ENCODE measurements around the gene SLC25A10.
"Not testable (repeated sequence)": the region's sequence is repeated elsewhere in the genome, so short reads cannot be mapped to it uniquely, and the experiment has no call there.

Gene SLC25A10, protein sequence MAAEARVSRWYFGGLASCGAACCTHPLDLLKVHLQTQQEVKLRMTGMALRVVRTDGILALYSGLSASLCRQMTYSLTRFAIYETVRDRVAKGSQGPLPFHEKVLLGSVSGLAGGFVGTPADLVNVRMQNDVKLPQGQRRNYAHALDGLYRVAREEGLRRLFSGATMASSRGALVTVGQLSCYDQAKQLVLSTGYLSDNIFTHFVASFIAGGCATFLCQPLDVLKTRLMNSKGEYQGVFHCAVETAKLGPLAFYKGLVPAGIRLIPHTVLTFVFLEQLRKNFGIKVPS

DNA sequence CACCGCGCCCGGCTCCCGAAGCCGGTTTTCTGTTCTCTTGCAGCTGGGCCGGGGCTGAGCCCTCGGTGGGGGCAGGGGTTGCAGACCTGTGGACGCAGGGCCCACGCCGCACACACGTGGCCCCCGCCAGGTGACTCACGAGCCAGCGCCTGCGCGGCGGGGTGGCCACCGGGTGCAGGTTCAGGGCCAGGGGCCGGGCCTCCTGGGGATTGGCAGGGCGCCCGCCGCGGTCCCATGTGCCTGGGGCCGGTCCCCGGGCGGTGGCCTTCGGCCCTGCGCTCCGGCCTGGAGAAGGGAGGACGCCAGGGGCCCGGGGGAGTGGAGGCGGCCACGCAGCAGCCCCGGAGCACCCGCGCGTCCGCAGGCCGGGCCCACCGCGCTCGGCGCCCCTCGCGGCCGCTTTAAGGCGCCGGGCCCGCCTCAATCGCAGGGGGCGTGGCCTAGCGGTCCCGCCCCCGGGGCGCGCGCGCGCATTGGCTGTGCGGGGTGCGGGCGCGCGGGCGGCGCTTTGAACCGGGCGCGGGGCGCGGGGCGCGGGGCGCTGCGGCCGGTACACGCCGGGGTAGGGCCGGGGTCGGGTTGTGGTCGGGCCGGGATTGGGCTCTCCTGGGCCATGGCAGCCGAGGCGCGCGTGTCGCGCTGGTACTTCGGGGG is at the start of gene SLC25A10:
Gene SLC25A10, plus strand, starts transcription at position 471 of the 654 bp plus-strand sequence. Its CDS starts 143 bp downstream, at position 614.
- DNase-seq, result peak; percentile 80

DNA sequence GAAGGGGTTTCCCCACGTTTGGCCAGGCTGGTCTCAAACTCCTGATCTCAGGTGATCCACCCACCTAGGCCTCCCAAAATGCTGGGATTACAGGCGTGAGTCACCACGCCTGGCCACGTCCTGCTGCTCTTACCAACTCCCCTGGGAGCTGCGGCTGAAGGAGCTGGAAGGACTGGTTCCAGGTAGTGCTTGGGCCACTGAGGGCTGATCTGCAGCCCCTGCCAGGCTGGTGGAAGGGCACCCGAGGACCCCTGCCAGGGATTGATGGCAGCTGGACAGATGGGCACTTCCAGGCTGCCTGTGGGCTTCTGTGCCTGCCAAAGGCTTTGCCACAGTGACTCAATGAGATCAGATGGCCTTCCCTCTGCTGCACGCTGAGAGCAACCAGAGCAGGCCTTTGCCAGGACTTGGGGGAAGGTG is 48.0 kb upstream of the SLC25A10 start:
- no peak for DNase-seq

DNA sequence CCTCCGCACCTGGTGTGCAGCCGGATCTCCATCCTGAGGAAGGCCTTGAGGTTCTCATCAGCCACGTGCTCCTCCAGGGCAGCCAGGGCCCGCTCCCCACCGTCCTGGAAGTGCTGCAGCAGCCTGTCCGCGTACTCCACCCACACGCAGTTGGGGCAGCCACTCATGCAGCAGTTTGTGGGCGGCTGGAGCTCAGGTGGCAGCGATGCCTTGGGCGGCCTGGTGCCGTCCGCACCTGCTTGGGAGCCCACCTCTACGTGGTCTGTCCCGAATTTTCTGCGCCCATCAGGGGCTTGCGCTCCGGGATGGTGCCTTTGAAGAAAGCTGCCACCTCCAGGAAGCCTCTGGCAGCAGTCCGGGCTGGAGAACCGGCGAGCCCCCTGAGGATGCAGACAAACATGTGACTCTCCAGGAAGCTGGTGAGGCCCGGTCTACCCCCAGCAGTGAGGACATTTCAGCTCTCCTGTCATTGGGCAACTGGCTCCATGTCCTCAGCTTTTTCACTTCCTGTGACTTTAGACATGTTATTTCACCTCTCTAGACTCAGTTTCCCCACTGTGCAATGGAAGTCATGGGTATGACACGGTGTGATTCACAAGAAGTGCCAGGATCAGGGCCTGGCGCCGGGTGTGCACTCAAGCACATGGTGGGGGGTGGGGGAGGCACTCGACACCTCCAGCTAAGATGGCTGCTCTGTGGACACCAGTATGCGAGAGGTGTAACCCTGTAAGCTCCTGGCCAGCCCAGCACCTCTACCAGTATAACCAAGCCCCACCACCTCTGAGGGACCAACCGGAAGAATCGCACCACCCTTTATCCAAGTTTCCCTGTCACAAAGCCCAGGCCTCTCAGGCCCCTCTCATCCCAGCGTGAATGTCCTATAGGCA is 46.6 kb upstream of the SLC25A10 start:
- DNase-seq, result peak; percentile 63

DNA sequence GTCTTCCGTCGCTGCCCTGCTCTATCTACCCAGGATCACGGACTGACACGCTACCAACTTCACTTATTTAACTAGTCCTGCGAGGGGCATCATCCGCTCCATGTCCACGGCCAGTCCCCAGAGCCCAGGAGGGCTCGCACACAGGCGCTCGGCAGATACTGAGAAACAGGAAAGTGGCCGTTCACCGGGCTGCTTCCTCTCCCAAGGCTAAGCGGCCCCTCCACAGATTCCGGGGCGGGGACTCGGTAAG is 46.1 kb upstream of the SLC25A10 start:
- no peak for DNase-seq

DNA sequence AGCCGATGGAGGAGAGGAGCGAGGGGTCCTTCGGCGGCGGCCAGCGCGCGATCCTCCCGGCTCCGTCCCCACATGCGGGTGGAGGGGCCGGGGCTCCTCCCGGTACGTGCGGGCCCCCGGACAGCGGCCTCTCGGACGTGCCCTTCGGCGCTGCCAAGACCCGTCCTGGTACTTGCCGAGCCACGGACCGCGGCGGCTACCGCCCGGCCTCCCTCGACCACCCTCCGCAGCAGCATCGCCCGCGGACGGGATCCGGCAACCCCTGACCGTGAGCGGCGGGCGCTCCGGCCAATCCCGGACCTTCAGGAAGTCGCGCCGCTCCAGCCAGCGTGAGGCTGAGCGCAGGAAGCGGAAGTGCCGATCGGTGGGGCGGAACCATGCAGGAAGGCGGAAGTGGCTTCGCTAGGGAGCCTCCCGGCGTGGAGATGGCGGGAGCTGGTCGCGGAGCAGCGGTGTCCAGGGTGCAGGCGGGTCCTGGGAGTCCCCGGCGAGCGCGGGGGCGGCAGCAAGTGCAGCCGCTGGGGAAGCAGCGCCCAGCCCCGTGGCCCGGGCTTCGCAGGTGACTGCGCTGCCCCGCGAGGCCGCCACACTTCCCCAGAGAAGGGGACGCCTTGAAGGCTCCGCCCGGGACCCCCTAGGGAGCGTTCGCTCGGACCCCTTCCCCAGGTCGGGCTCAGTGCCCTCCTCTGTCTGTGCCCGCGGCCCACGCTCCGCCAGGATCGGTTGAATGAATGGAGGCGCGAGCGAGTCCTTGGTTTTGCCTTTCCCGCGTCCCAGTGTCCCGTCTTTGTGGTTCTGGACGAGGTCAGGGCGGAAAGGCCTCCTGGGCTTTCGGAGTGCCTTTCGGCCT is 45.5 kb upstream of the SLC25A10 start, which contains the start of the genes CCDC137 and OXLD1:
Gene CCDC137, plus strand, starts transcription at position 396 of the 850 bp plus-strand sequence. Its CDS starts 30 bp downstream, at position 426.
Gene OXLD1, minus strand, starts transcription at position 264 of the 850 bp plus-strand sequence. Its CDS starts 28 bp downstream, at position 236.
- peak; percentile 93 for DNase-seq

DNA sequence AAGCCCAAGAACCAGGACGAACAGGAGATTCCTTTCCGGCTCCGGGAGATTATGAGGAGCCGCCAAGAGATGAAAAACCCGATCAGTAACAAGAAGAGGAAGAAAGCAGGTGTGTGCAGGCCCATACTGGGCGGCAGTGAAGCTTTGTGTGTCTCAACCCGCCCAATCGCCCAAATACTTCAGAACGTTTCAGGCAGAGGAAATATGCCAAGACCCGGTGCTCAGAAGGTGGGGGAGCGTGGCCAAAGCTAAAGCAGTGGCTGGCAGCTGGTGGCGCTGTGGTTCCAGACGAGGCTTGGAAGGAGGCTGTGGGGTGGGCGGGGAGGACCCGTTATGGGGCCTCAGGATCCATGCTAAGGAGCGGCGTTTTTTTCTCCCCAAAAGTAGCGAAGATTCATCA is 44.3 kb upstream of the SLC25A10 start:
- DNase-seq, result no peak

DNA sequence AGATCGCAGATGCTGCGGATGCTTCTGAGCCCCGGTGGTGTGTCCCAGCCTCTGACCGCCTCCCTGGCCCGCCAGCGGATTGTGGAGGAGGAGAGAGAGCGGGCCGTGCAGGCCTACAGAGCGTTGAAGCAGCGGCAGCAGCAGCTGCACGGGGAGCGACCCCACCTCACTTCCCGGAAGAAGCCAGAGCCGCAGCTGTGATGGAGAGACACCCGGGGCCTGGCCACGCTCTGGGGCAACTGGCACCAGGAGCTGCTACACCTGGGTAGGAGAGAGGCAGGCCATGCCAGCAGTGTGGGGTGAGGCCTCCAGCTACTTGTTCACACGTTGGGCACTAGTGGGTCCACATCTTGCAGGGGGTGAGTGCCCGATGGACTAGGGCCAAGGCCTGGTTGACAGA is 39.6 kb upstream of the SLC25A10 start:
- no peak for DNase-seq

DNA sequence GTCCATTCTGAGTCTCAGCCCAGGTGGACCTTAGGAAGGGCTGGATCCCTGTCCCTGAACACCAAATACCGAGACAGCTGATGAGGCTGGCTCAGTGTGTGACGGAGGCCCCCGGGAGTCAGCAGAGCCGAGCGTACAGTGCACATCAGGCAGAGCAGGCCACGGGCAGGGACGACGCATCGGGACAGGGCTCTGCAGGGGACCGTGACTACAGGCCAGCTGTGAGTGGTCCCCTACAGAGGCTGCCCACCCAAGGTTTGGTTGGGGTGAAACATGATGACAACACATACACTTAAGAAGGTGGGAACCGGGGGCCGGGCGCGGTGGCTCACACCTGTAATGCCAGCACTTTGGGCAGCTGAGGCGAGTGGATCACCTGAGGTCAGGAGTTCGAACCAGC is 39.1 kb upstream of the SLC25A10 start:
- no peak for DNase-seq

DNA sequence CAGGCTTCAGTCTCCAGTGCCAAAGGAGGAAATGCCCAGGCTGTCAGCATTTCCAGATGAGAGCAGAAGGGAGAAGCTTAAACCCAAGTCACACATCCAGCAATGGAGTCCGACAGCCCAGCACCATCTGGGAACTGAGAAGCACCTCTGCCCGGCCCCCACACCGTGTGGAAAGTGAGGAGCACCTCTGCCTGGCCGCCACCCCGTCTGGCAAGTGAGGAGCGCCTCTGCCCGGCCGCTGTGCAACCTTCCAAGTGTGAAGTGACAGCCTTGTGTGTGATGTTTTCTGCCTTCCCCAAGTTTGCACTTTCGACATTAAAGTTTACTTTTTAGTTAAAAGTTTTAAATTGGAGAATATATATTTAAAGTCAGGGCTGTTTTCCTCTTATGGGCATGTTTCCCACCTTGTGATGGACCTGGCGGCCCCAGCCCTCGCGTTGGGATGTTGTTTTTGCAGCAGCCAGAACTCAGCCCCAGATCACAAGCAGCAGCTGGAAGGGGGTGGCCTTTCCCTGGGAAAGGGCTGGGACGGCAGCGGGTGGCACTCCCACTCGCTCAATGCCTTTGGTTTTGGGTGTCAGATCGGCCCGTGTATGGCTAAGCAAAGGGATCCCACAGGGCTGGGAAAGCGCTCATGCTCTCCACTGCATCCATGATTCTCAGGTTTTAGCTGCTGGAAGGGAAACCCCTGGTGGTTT is 38.4 kb upstream of the SLC25A10 start:
- no peak for DNase-seq

DNA sequence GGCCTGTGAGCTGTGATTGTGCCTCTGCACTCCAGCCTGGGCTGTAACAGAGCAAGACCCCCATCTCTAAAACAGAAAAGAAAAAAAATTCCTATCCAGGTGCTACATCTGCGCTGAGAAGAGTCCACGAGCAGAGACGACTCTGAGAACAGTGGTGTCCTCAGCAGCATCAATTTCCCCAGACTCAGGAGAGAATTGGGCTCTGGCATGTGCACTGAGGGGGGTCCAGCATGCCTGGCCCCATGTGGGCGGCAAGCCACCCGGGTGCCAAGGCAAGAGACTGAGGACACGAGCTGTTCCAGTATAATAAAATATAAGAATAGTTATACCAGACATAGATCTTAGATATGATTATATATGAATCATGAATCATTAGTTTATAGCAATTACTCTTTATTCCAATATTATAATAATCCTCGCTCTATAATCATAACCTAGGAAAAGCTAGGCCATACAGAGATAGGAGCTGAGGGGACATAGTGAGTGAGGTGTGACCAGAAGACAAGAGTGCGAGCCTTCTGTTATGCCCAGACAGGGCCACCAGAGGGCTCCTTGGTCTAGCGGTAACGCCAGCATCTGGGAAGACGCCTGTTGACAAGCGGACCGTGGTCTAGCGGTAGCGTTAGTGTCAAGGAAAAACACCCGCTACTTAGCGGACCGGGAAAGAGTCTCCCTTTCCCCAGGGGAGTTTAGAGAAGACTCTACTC is 36.4 kb upstream of the SLC25A10 start:
- DNase-seq, result not testable (repeated sequence)

DNA sequence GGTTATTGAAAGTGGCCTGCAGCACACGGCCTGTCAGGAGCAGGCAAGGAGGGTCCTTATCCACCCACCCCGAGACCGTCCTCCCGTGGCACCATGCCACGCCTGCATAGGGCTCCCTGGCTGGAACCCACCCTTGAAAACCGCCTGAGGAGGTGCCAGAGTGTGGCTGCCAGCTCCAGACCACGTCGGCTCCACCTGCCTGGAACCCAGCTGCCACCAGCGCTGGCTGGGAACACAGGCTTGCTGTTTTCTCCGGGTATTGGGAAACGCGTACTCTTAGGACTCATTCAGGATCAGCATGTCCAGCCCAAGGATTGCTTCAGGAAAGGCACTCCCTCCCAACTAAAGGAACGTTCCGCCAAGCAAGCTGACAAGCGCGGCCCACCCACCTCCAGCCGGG is 35.2 kb upstream of the SLC25A10 start:
- no peak for DNase-seq

DNA sequence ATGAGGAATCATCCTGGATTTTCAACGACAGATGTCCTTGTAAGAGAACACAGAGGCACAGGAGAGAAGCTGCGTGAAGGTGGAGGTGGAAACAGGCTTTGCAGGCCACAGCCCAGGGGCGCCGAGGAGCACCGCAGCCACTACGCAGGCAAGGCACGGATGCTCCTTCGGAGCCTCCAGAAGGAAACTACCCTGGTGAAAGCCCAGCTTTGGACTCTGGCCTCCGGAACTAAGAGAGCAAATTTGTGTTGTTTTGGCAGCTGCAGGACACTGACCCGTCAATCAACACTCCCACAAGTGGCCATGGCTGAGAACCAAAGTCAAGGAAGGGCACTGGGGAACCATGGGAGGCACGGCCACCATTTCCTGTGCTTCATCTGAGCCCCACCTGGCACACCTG is 31.9 kb upstream of the SLC25A10 start:
- no peak for DNase-seq

DNA sequence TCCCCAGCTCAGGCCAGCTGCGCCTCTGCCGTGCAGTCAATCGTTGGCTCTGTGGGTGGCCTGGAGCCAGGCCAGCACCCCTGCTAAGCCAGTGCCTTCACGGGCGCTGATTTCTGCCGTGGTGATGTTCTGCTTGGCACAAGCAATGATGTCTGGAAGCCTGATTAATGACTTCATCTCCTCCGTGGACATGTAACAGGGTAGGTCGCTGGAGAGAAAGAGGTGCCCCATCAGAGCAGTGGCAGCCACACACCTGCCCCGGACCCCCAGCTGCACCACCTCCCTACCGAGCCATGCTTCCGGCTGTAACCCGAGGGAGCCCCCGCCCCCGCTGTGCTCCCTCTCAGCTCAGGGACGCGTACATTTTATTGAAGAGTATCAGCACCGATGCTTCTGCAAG is 30.4 kb upstream of the SLC25A10 start:
- DNase-seq, result no peak

DNA sequence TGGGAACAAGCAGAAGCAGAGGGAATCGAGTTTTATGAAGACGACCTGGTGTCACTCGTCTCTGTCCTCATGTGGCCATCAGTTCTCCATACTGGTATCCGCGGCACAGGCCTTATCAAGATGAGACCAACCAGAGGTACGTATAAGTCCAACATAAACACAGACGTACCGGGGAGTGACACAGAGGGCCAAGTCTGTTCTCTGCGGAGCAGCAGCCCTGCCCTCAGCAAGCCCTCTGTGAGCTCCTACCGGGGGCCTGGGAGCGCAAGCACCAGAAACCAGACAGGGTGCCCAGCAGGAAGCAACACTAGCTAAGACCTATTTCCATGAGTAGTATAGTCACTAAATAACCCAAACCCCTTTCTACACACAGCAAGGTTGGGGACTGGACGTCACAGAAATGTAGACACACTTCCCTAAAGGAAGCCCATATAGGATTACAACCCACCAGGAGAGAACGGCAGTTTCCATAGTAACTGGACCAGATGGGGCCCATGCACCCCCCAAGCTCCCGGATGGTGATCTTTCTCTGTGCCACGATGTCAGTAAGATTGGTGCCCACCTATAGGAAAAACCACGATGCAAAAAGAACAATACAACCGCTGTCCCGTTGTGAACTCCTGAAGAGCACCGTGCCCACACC is 29.4 kb upstream of the SLC25A10 start:
- no peak for DNase-seq

DNA sequence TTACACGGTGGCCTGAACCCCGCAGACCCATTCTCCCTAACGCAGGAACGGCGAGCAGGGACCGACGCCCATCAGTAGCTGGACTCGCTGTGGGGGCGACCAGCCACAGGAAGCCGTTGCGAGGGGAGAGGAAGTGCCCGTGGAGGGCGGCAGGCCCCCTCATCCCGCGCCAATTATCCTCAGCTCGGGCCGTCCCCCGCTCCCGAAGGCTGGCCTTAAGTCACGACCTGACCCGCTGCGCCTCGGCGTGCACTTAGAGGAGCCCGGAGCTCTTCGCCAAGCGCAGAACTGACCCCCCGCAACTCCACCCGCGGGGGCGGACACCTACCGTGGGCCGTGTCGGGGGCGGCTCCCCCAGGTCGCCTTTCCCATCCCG is 28.9 kb upstream of the SLC25A10 start:
- no peak for DNase-seq

DNA sequence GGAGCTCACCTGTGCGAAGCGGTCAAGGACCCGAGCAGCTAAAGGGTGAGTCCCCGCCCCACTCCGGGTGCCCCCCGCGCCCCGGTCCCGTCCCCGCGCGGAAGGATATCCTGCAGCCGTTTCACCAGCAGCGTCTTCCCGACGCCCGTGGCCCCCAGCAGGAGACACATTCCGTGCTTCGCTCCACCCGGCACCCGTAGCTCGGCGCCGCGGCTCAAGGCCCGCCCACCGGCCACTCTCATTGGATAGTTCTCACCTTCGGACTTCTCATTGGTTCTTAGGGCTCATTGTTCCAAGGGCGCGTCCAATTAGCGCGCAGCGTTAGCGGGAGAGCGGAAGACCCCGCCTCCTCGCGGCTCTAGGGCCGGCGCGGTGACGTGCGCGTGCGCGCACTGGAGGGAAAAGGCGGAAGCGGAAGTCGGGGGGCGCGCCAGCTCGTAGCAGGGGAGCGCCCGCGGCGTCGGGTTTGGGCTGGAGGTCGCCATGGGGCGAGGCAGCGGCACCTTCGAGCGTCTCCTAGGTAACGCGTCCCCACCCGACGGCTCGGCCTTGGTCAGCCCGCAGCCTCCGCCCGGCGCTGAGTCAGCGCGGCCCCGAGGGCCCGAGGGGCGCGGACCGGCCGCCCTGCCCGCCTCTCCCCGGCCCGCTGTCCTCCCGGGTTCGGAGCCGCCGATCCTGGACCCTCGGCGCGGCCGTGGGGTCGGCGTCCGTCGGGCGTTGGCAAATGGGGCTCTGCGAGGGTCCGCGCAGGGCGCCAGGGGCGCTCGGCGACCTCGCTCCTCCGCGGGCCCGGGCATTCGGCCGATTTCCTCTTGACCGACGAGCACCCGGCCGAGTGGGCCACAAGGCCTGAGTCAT is 28.3 kb upstream of the SLC25A10 start, which contains the start of the genes ARL16 and HGS:
Gene ARL16, minus strand, starts transcription at position 214 of the 858 bp plus-strand sequence. Its CDS starts 44 bp downstream, at position 170.
Gene HGS, plus strand, starts transcription at position 428 of the 858 bp plus-strand sequence. Its CDS starts 56 bp downstream, at position 484.
- DNase-seq, result peak; percentile 97

DNA sequence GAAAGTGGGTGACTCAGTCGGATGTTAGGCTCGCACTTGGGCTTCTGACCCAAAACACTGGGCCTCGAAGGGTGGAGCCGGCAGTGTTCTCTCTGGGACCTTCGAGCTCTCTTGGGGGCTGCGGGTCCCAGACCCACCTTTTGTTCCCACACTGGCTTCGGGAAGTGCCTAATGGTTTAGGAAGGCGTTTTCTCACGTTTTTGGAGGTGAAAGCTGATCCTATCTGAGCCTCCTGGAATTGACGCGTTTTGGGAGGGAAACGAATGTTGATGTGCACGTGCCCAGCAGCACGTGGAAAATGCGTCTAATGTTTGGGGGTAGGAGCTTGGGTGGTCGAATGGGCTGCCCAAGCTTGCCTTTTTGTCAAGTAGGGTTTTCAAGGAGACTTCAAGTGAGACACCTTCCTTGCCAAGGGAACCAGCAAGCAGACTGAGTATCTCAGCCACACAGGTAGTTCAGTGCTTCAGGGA is 27.6 kb upstream of the SLC25A10 start:
- no peak for DNase-seq

DNA sequence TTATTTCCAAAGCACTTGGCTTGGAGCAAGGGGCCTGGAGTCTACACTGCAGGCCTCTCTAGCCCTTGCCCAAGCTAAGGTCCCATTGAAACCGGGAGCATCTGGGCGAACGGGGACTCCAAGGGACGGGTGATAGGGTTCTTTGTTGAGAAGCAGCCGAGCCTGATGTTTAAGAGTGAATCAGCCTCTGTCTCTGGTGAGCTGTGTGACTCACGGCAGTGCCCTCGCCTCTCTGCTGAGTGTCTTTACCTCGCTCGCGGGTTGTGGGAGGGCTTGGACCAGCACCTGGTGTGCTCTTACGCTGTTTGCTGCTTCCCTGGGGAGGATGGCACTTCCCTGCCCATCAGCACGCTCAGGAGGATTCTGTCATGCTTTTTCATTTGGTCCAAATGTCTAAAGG is 27.0 kb upstream of the SLC25A10 start:
- peak; percentile 54 for DNase-seq

DNA sequence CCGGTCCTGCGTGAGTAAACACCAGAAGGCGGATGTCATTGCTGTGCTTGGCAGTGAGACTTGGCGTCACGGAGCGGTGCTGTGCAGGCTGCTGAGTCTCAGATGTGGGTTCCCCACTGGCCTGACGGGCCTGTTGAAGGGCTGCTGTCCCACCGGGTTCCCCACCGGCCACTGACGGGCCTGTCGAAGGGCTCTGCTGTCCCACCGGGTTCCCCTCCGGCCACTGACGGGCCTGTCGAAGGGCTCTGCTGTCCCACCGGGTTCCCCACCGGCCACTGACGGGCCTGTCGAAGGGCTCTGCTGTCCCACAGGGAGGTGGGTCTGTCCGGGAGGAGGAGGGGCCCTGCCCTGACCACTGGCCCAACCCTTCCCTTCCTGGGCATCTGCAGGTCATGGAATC is 25.5 kb upstream of the SLC25A10 start:
- no peak for DNase-seq
